OCI-LY1 (cell line): ENCODE results near the gene RASA3.
"Not testable (repeated sequence)": the region's sequence is repeated elsewhere in the genome, so short reads cannot be mapped to it uniquely, and the experiment has no call there.

ENCODE experiments used
- H2AFZ ChIP-seq: fragments of 200-600 bp; sonication (generic), shearing (Covaris generic); 2 replicates; pipeline ENCODE4 v1.6.0; 2014; ENCODE audit warnings: antibody characterized with exemption, mild to moderate bottlenecking, low read length
- H3F3A ChIP-seq: fragments of 200-600 bp; sonication (generic), shearing (Covaris generic); 2 replicates; pipeline ENCODE4 v1.6.0; 2014; ENCODE audit warnings: mild to moderate bottlenecking, antibody characterized with exemption, low read length, moderate library complexity; ENCODE audit not compliant: insufficient read depth
- H3K27ac ChIP-seq: fragments of 200-600 bp; sonication (generic); 2 replicates; pipeline ENCODE4 v1.5.1; 2014; ENCODE audit warnings: low read length, mixed run types, mild to moderate bottlenecking, low read depth; ENCODE audit not compliant: poor library complexity, severe bottlenecking
- H3K27me3 ChIP-seq: fragments of 200-600 bp; sonication (generic); 2 replicates; pipeline ENCODE4 v1.6.0; 2014; ENCODE audit warnings: antibody characterized with exemption, mild to moderate bottlenecking, low read length, moderate library complexity; ENCODE audit not compliant: insufficient read depth
- H3K36me3 ChIP-seq: fragments of 200-600 bp; sonication (generic); 2 replicates; pipeline ENCODE4 v1.6.1; 2014; ENCODE audit warnings: mild to moderate bottlenecking, antibody characterized with exemption, low read length, moderate library complexity, mixed read lengths; ENCODE audit not compliant: insufficient read depth
- H3K4me1 ChIP-seq: fragments of 200-600 bp; sonication (generic); 2 replicates; pipeline ENCODE4 v1.5.1; 2014; ENCODE audit warnings: mild to moderate bottlenecking, low read length, moderate library complexity; ENCODE audit not compliant: insufficient read depth, severe bottlenecking
- H3K4me2 ChIP-seq: fragments of 200-600 bp; sonication (generic), shearing (Covaris generic); 2 replicates; pipeline ENCODE4 v1.6.1; 2014; ENCODE audit warnings: low read length
- H3K4me3 ChIP-seq: fragments of 200-600 bp; sonication (generic); 2 replicates; pipeline ENCODE4 v1.5.1; 2014; ENCODE audit warnings: low read length, low read depth, mild to moderate bottlenecking, mixed read lengths; ENCODE audit not compliant: poor library complexity, severe bottlenecking
- H3K79me2 ChIP-seq: fragments of 200-600 bp; shearing (Covaris generic); 2 replicates; pipeline ENCODE4 v1.6.1; 2016; ENCODE audit warnings: mixed run types, low read length, mixed read lengths; ENCODE audit not compliant: insufficient read depth
- H3K9ac ChIP-seq: fragments of 200-600 bp; sonication (generic), shearing (Covaris generic); 2 replicates; pipeline ENCODE4 v1.6.1; 2014; ENCODE audit warnings: mild to moderate bottlenecking, low read length, mixed read lengths
- H3K9me2 ChIP-seq: fragments of 200-600 bp; sonication (generic), shearing (Covaris generic); 2 replicates; pipeline ENCODE4 v1.6.1; 2014; ENCODE audit warnings: low read depth, mild to moderate bottlenecking, low read length, mixed read lengths
- H3K9me3 ChIP-seq: fragments of 200-600 bp; shearing (Covaris generic); 2 replicates; pipeline ENCODE4 v1.6.1; 2014; ENCODE audit warnings: low read length, mixed read lengths
- H4K20me1 ChIP-seq: fragments of 200-600 bp; sonication (generic), shearing (Covaris generic); 2 replicates; pipeline ENCODE4 v1.6.0; 2016; ENCODE audit warnings: mild to moderate bottlenecking, low read length; ENCODE audit not compliant: insufficient read depth
- EZH2 ChIP-seq: fragments of 200-600 bp; sonication (generic), shearing (Covaris generic); IDR thresholded peaks from 2 replicates; pipeline ENCODE4 v1.8.0; 2017; ENCODE audit warnings: borderline replicate concordance, mixed run types, mild to moderate bottlenecking, antibody characterized with exemption, low read length, moderate library complexity, mixed read lengths
- TF ChIP-seq, protein P1 (sequence below): fragments of 200-600 bp; sonication (generic), shearing (Covaris generic); IDR thresholded peaks from 2 replicates; pipeline ENCODE4 v1.5.1; 2017; ENCODE audit warnings: mild to moderate bottlenecking, antibody characterized with exemption, low read length, moderate library complexity, mixed read lengths

Gene RASA3

DNA sequence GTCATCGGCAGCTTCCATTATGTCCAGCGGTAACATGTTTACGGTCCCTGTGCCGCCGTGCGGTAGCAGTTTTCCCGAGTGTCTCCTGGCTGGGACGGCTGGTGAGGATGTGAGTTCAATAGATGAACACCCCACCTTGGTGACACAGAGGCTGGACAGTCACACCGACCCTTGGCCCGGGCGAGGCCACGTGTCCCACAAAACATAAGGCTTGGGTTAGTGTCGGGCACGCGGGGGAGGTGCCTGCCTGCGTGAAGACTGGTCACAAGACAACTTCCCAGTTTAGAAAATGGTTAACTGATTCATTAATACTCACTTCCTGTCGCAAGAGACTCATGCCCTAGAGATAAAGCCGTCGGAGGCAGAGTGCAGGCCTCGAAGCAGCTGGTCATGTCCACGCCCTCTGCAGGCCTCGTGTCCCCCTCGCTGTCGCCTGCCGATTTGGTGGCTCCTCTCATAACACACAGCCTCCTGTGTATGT, 17.2 kb downstream of the RASA3 start:
- Histone ChIP-seq H4K20me1 (no peaks in the 10 kb centered on the region), H3K4me1 (peaks cover 20% of the 10 kb centered on the region), H3K9ac (no peak overlapping the region), H3K4me2 (no peak overlapping the region), H3K9me2 (no peaks in the 10 kb centered on the region), H3K79me2 (no peaks in the 10 kb centered on the region), H3K36me3 (no peaks in the 10 kb centered on the region), H2AFZ (no peak overlapping the region), H3F3A (no peaks in the 10 kb centered on the region; the same call in 1 of the 2 replicates), H3K4me3 (no peak overlapping the region), H3K9me3 (no peaks in the 10 kb centered on the region), H3K27ac (no peak overlapping the region), H3K27me3 (no peaks in the 10 kb centered on the region)
- TF ChIP-seq EZH2, result no peak
- TF ChIP-seq, protein P1, sequence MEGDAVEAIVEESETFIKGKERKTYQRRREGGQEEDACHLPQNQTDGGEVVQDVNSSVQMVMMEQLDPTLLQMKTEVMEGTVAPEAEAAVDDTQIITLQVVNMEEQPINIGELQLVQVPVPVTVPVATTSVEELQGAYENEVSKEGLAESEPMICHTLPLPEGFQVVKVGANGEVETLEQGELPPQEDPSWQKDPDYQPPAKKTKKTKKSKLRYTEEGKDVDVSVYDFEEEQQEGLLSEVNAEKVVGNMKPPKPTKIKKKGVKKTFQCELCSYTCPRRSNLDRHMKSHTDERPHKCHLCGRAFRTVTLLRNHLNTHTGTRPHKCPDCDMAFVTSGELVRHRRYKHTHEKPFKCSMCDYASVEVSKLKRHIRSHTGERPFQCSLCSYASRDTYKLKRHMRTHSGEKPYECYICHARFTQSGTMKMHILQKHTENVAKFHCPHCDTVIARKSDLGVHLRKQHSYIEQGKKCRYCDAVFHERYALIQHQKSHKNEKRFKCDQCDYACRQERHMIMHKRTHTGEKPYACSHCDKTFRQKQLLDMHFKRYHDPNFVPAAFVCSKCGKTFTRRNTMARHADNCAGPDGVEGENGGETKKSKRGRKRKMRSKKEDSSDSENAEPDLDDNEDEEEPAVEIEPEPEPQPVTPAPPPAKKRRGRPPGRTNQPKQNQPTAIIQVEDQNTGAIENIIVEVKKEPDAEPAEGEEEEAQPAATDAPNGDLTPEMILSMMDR, result no peak

DNA sequence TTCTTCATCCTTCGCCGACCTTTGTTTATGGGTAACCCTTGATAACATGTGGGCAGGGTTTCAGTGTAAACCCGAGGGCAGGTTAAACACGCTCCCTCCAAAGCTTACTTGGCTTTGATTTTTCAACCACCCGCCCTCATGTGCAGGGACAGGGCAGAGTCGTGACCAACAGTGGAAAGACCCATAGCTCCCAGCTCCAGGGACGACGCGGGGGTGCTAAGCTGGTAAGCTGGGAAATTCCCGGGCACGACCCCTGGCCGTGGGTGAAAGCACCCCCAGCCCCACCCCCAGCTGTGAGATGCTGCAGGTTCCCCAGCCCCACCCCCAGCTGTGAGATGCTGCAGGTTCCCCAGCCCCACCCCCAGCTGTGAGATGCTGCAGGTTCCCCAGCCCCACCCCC, 17.8 kb downstream of the RASA3 start:
- not testable (repeated sequence) for H3K4me2 ChIP-seq, H3K27ac ChIP-seq, H3K27me3 ChIP-seq, H3K9ac ChIP-seq, H3K36me3 ChIP-seq, H3K9me3 ChIP-seq, H3K9me2 ChIP-seq, H2AFZ ChIP-seq, H4K20me1 ChIP-seq, H3F3A ChIP-seq, H3K4me3 ChIP-seq, H3K79me2 ChIP-seq
- peaks cover 26% of the 10 kb centered on the region for H3K4me1 ChIP-seq

DNA sequence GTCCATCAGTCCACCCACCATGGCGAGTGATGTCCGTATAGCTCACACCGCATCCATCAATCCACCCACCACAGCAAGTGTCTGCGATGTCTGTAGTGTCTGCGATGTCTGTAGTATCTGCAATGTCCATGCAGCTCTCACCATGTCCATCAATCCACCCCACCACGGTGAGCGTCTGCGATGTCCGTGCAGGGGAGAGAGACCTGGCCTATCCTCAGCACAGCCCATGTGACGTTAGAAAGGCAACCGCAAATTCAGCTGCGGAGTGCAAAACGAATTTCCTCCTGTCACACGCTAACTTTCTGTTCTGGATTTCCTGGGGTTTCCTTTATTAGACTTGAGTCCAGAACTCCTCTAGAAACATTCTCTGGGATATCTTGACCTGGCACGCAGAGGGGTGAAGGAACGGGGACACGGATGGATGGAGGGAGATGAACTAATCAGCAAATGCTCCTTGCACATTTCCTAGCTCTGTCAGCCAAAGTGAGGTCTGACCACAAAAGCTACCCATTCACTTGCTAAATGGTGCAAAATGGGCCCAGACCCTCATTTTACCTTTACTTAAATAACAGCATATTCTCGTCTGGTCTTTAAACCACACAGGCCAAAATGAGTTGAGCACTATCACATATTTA, 18.3 kb downstream of the RASA3 start:
- Histone ChIP-seq H3K79me2 (no peaks in the 10 kb centered on the region), H3K4me3 (no peak overlapping the region), H3K27ac (no peak overlapping the region), H3F3A (no peaks in the 10 kb centered on the region; the same call in 1 of the 2 replicates), H3K4me2 (no peak overlapping the region), H4K20me1 (no peaks in the 10 kb centered on the region), H3K9me3 (no peaks in the 10 kb centered on the region), H3K9ac (no peak overlapping the region), H3K9me2 (no peaks in the 10 kb centered on the region), H3K27me3 (no peaks in the 10 kb centered on the region), H3K36me3 (no peaks in the 10 kb centered on the region), H3K4me1 (peaks cover 31% of the 10 kb centered on the region), H2AFZ (no peak overlapping the region)
- TF ChIP-seq, protein P1, result no peak
- no peak for TF ChIP-seq EZH2

DNA sequence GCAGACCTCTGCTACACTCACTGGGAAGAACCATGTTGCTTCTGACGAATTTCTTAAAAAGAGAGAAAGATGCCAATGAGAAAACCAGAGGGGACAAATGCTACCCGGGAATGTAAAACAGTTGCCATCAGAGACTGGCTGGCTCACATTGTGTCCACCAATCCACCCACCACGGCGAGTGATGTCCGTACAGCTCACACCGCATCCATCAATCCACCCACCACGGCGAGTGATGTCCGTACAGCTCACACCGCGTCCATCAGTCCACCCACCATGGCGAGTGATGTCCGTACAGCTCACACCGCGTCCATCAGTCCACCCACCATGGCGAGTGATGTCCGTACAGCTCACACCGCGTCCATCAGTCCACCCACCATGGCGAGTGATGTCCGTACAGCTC, 19.0 kb downstream of the RASA3 start:
- H3K4me3 ChIP-seq, H3K27ac ChIP-seq, H3K9me2 ChIP-seq, H3K36me3 ChIP-seq, H3K27me3 ChIP-seq, H2AFZ ChIP-seq, H3K79me2 ChIP-seq, H3K9me3 ChIP-seq, H4K20me1 ChIP-seq, H3K4me2 ChIP-seq, H3K9ac ChIP-seq, H3F3A ChIP-seq: not testable (repeated sequence)
- H3K4me1 ChIP-seq, result peaks cover 37% of the 10 kb centered on the region
